ENCODE data around the gene UBC.
A peak's percentile ranks its signal among the peaks of the same experiment; 100 is the strongest.
"Not testable (repeated sequence)": the region's sequence is repeated elsewhere in the genome, so short reads cannot be mapped to it uniquely, and the experiment has no call there.

Gene UBC

GRCh38 chr12:124914392-124915238 lies at the start of gene UBC:
Gene UBC, minus strand, starts transcription at chr12:124914650. Its CDS starts 879 bp downstream, at chr12:124913771.
- DNase-seq, result peak; percentile 96

GRCh38 chr12:124963211-124963610 lies 48.8 kb upstream of the UBC start:
- no peak for DNase-seq

GRCh38 chr12:124961055-124961454 lies 46.6 kb upstream of the UBC start:
- DNase-seq, result no peak

GRCh38 chr12:124956571-124956970 lies 42.1 kb upstream of the UBC start:
- DNase-seq, result no peak

GRCh38 chr12:124954771-124955170 lies 40.3 kb upstream of the UBC start:
- DNase-seq, result no peak

GRCh38 chr12:124953689-124954405 lies 39.4 kb upstream of the UBC start:
- no peak for DNase-seq

GRCh38 chr12:124952801-124953200 lies 38.4 kb upstream of the UBC start:
- DNase-seq, result no peak

GRCh38 chr12:124952295-124952694 lies 37.8 kb upstream of the UBC start:
- no peak for DNase-seq

GRCh38 chr12:124949779-124950728 lies 35.6 kb upstream of the UBC start:
- no peak for DNase-seq

GRCh38 chr12:124949066-124949465 lies 34.6 kb upstream of the UBC start:
- no peak for DNase-seq

GRCh38 chr12:124947561-124948398 lies 33.3 kb upstream of the UBC start:
- DNase-seq, result no peak

GRCh38 chr12:124947013-124947412 lies 32.6 kb upstream of the UBC start:
- DNase-seq, result no peak

- DNase-seq, result no peak
These were observed 32.0 kb upstream of the UBC start for GRCh38 chr12:124946447-124946793.

GRCh38 chr12:124941170-124941527 lies 26.7 kb upstream of the UBC start:
- no peak for DNase-seq

GRCh38 chr12:124940393-124941169 lies 26.1 kb upstream of the UBC start:
- DNase-seq, result peak; percentile 97

GRCh38 chr12:124940143-124940392 lies 25.6 kb upstream of the UBC start:
- no peak for DNase-seq

- DNase-seq, result peak; percentile 95
These were observed 25.1 kb upstream of the UBC start for GRCh38 chr12:124939421-124940142.

GRCh38 chr12:124939079-124939420 lies 24.6 kb upstream of the UBC start:
- peak; percentile 93 for DNase-seq

- DNase-seq, result peak; percentile 72
These were observed 24.1 kb upstream of the UBC start for GRCh38 chr12:124938587-124938986.

- DNase-seq, result peak; percentile 46
These were observed 23.7 kb upstream of the UBC start for GRCh38 chr12:124938108-124938507.

GRCh38 chr12:124931528-124931927 lies 17.1 kb upstream of the UBC start:
- DNase-seq, result not testable (repeated sequence)

Measured in hematopoietic multipotent progenitor cell treated with erythropoietin and hydrocortisone succinate and interleukin-3 and kit ligand, for 6 days (in vitro differentiated cells).